Lower lobe of right lung (tissue), 2 donors: Measurements from ENCODE around the gene PEX13. TPM values are rescaled to one million over a fixed set of nuclear protein-coding genes. Genes with fewer than 3 reads are reported as not detected.
"Not testable (repeated sequence)": the region's sequence is repeated elsewhere in the genome, so short reads cannot be mapped to it uniquely, and the experiment has no call there.

Source experiments
- ATAC-seq, 2 donors: fragments of 200-7000 bp; cut with Tn5 transposase; one replicate each; pipeline ENCODE4 v1.9.1; 2020 to 2022; ENCODE audit warnings: mild to moderate bottlenecking in 2 of 2, moderate library complexity in 2 of 2
- DNase-seq: peaks from one replicate; pipeline ENCODE4 v3.0.0-alpha.2; 2020
- H3K27ac ChIP-seq: fragments of 200-600 bp; one replicate; pipeline ENCODE4 v1.8.0; 2022
- H3K27me3 ChIP-seq: fragments of 200-600 bp; one replicate; pipeline ENCODE4 v1.8.0; 2022; ENCODE audit warnings: low read depth
- H3K36me3 ChIP-seq: fragments of 200-600 bp; one replicate; pipeline ENCODE4 v1.8.0; 2022; ENCODE audit warnings: mild to moderate bottlenecking
- H3K4me1 ChIP-seq: fragments of 200-600 bp; one replicate; pipeline ENCODE4 v1.8.0; 2022
- H3K4me3 ChIP-seq: fragments of 200-600 bp; one replicate; pipeline ENCODE4 v1.8.0; 2022; ENCODE audit warnings: mild to moderate bottlenecking
- H3K9me3 ChIP-seq: fragments of 200-600 bp; one replicate; pipeline ENCODE4 v1.8.0; 2022
- intact Hi-C: fragments of 100-400 bp; cut with DNase I; formaldehyde crosslinking; loops from one replicate; pipeline ENCODE4 v1.11.0; 2022
- total RNA-seq: library from RNA; stranded (reverse); fragmentation: NEBNext Ultra II Directional; extraction: Animal tissue kit (Norgen Biotek cat#: 25700); gene quantifications from one replicate; pipeline ENCODE4 v1.2.1, GENCODE V29; 2021
- TF ChIP-seq, protein P1 (sequence below): fragments of 200-600 bp; IDR thresholded peaks from one replicate; pipeline ENCODE4 v1.8.0; 2022; ENCODE audit warnings: antibody characterized with exemption, mild to moderate bottlenecking
- donor health status: DM: no; HTN: yes; CAD: no; lungs with severe emphysema.

Gene PEX13
- total RNA-seq, 1 donor from 2014 or later = 25.8 TPM

DNA sequence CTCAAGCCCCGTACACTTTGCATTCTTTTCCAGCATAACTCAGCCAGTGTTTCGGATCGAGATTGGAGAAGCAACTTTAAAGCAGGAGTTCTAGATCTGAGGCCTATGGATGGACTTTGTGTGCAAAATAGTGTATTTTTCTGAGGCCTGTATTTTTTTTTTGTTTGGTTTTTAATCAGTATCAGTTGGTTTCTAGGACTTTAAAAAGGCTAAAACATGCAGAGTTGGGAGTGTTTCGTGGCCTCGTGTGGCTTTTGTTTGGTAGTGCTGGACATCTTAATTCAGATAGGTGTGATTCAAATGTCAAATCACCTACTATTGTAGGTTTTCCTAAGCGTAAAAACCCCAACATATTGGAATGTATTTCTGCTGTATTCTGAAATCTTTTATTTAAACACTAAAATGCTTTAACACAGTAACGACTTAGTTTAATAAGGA, 817 bp downstream of the PEX13 start:
- DNase-seq = no peak
- ATAC-seq = no peak
- peak overlapping the region; percentile 88 for H3K27ac ChIP-seq
- TF ChIP-seq, protein P1, sequence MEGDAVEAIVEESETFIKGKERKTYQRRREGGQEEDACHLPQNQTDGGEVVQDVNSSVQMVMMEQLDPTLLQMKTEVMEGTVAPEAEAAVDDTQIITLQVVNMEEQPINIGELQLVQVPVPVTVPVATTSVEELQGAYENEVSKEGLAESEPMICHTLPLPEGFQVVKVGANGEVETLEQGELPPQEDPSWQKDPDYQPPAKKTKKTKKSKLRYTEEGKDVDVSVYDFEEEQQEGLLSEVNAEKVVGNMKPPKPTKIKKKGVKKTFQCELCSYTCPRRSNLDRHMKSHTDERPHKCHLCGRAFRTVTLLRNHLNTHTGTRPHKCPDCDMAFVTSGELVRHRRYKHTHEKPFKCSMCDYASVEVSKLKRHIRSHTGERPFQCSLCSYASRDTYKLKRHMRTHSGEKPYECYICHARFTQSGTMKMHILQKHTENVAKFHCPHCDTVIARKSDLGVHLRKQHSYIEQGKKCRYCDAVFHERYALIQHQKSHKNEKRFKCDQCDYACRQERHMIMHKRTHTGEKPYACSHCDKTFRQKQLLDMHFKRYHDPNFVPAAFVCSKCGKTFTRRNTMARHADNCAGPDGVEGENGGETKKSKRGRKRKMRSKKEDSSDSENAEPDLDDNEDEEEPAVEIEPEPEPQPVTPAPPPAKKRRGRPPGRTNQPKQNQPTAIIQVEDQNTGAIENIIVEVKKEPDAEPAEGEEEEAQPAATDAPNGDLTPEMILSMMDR = no peak
- no peaks in the 10 kb centered on the region for H3K9me3 ChIP-seq
- intact Hi-C loops = no loop called here
- H3K36me3 ChIP-seq = peaks cover 3% of the 10 kb centered on the region
- H3K4me3 ChIP-seq = peak overlapping the region; percentile 91
- no peaks in the 10 kb centered on the region for H3K27me3 ChIP-seq
- peaks cover 32% of the 10 kb centered on the region for H3K4me1 ChIP-seq

DNA sequence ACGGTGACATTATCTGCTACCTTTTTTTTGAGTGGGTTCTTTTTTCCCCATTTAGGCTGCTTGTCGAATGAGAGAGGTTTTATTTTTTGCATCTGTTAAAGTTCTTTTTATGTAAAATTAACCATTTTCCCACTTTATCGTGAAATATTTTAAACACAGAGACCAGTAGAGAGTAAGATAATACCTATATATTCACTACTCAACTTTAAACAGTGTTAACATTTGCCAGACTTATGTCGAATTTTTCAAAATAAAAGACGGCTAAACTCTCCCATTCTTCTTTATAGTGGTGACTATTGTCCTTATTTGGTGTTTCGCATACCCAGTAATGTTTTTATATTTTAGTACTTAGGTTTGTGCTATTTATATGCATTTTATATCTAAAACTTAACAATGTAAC, 1.3 kb downstream of the PEX13 start:
- Histone ChIP-seq H3K4me3 (peak overlapping the region; percentile 91), H3K36me3 (peaks cover 4% of the 10 kb centered on the region), H3K4me1 (peaks cover 32% of the 10 kb centered on the region), H3K9me3 (no peaks in the 10 kb centered on the region), H3K27ac (peak overlapping the region; percentile 88), H3K27me3 (no peaks in the 10 kb centered on the region)
- intact Hi-C loops = no loop called here
- TF ChIP-seq, protein P1 = no peak
- ATAC-seq (no peak), DNase-seq (no peak)

DNA sequence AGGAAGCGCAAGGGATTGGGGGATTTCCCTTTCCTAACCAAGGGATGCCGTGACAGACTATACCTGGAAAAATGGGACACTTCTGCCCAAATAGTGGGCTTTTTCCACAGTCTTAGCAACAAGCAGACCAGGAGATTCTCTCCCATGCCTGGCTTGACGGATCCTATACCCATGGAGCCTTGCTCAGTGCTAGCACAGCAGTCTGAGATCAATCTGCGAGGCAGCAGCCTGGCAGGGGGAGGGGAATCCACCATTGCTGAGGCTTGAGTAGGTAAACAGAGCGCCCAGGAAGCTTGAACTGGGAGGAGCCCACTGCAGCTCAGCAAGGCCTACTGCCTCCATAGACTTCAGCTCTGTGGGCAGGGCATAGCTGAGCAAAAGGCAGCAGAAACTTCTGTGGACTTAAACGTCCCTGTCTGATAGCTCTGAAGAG, 3.7 kb downstream of the PEX13 start:
- TF ChIP-seq, protein P1 = no peak
- Histone ChIP-seq H3K27ac (no peak overlapping the region), H3K4me1 (peaks cover 18% of the 10 kb centered on the region), H3K36me3 (peaks cover 7% of the 10 kb centered on the region), H3K9me3 (no peaks in the 10 kb centered on the region), H3K4me3 (no peak overlapping the region), H3K27me3 (no peaks in the 10 kb centered on the region)
- intact Hi-C loops = no loop called here
- DNase-seq (no peak), ATAC-seq (no peak)

DNA sequence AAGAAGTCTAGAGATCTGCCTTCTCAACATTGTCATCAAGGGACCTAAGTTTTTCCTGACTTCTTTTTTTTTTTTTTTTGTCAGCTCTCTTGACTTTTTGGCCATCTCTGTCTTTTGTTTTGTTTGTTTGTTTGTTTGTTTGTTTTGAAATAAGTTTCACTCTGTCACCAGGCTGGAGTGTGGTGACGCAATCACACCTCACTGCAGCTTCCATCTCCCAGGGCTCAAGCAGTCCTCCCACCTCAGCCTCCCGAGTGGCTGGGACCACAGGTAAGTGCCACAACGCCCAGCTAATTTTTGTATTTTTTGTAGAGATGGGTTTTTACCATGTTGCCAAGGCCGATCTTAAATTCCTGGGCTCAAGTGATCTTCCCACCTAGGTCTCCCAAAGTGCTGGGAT, 6.2 kb downstream of the PEX13 start:
- DNase-seq = no peak
- Histone ChIP-seq H3K4me1 (peaks cover 12% of the 10 kb centered on the region), H3K27ac (no peak overlapping the region), H3K36me3 (peaks cover 7% of the 10 kb centered on the region), H3K4me3 (no peak overlapping the region), H3K27me3 (no peaks in the 10 kb centered on the region), H3K9me3 (no peaks in the 10 kb centered on the region)
- intact Hi-C loops = no loop called here
- TF ChIP-seq, protein P1 = no peak
- no peak for ATAC-seq

DNA sequence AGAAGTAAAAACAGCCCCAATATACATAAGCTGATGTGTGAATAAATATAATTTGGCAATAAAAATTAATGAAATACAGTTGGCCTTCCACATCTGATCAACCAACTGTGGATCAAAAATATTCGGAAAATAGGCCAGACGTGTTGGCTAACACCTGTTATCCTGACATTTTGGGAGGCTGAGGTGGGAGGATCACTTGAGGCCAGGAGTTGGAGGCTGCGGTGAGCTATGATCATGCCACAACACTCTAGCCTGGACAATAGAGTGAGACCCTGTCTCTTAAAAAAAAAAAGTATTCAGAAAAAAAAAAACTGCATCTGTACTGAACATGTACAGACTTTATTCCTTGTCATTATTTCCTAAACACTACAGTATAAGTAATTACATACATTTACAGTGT, 12.0 kb downstream of the PEX13 start:
- Histone ChIP-seq H3K4me3 (no peak overlapping the region), H3K36me3 (peaks cover 38% of the 10 kb centered on the region), H3K4me1 (no peaks in the 10 kb centered on the region), H3K9me3 (no peaks in the 10 kb centered on the region), H3K27me3 (no peaks in the 10 kb centered on the region), H3K27ac (no peak overlapping the region)
- DNase-seq = no peak
- intact Hi-C loops = no loop called here
- TF ChIP-seq, protein P1 = no peak
- ATAC-seq = no peak

DNA sequence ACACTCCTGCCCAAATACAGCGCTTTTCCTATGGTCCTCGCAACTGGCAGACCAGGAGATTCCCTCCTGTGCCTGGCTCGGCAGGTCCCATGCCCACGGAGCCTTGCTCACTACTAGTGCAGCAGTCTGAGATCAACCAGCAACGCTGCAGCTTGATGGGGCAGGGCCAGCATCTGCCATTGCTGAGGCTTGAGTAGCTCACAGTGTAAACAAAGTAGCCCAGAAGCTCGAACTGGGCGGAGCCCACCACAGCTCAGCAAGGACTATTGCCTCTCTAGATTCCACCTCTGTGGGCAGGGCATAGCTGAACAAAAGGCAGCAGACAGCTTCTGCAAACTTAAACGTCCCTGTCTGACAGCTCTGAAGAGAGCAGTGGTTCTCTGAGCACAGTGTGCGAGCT, 17.1 kb downstream of the PEX13 start:
- H3K4me1 ChIP-seq, H3K4me3 ChIP-seq, H3K27me3 ChIP-seq, intact Hi-C loops, H3K27ac ChIP-seq, ATAC-seq, DNase-seq, H3K9me3 ChIP-seq: not testable (repeated sequence)
- H3K36me3 ChIP-seq = peaks cover 50% of the 10 kb centered on the region

DNA sequence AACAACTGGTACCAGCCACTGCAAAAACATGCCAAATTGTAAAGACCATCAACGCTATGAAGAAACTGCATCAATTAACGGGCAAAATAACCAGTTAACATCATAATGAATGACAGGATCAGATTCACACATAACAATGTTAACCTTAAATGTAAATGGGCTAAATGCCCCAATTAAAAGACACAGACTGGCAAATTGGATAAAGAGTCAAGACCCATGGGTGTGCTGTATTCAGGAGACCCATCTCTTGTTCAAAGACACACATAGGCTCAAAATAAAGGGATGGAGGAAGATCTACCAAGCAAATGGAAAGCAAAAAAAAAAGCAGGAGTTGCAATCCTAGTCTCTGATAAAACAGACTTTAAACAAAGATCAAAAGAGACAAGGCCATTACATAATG, 19.1 kb downstream of the PEX13 start:
- not testable (repeated sequence) for H3K27me3 ChIP-seq, H3K4me3 ChIP-seq

More for the DNA sequence above, 19.1 kb downstream of the PEX13 start:
- intact Hi-C loops, H3K4me1 ChIP-seq, H3K27ac ChIP-seq, H3K9me3 ChIP-seq, ATAC-seq, DNase-seq: not testable (repeated sequence)
- peaks cover 41% of the 10 kb centered on the region for H3K36me3 ChIP-seq
